GM10266 (cell line): ENCODE measurements around the gene ASCC3.

Source experiments
- DNase-seq: peaks from one replicate; pipeline ENCODE4 v3.0.0; 2012; ENCODE audit errors: extremely low spot score
- CTCF ChIP-seq: IDR thresholded peaks from 2 replicates; pipeline ENCODE4 v1.5.1; 2012; ENCODE audit warnings: mild to moderate bottlenecking, low read depth; ENCODE audit not compliant: control insufficient read depth, insufficient read depth; ENCODE audit errors: missing control alignments

The ASCC3 gene

GRCh38 chr6:100808638-100809275, 72.4 kb downstream of the ASCC3 start:
- DNase-seq, result no peak
- TF ChIP-seq CTCF, result no peak

GRCh38 chr6:100806296-100806695, 74.8 kb downstream of the ASCC3 start:
- DNase-seq, result no peak
- TF ChIP-seq CTCF, result no peak

- no peak for TF ChIP-seq CTCF
- no peak for DNase-seq
Measured at GRCh38 chr6:100803264-100804045, 77.7 kb downstream of the ASCC3 start.

- no peak for DNase-seq
- TF ChIP-seq CTCF, result no peak
Measured at GRCh38 chr6:100801036-100801435, 80.1 kb downstream of the ASCC3 start.

GRCh38 chr6:100796049-100796823, 84.9 kb downstream of the ASCC3 start:
- TF ChIP-seq CTCF, result peak; percentile 12
- DNase-seq, result peak; percentile 3

GRCh38 chr6:100790084-100790483, 91.0 kb downstream of the ASCC3 start:
- DNase-seq, result no peak
- no peak for TF ChIP-seq CTCF

GRCh38 chr6:100785982-100786381, 95.1 kb downstream of the ASCC3 start:
- no peak for DNase-seq
- TF ChIP-seq CTCF, result no peak
